HUES48 (cell line): Measurements from ENCODE around the gene MAT2A.

Experiments
- H3K27ac ChIP-seq: one replicate; pipeline ENCODE4 v1.7.0; 2013; ENCODE audit warnings: low read depth, low read length, inconsistent platforms
- H3K27me3 ChIP-seq: 2 replicates; pipeline ENCODE4 v1.6.1; 2013; ENCODE audit warnings: mild to moderate bottlenecking, low read length; ENCODE audit not compliant: control insufficient read depth, insufficient read depth
- H3K36me3 ChIP-seq: 2 replicates; pipeline ENCODE4 v1.6.1; 2013; ENCODE audit warnings: low read length; ENCODE audit not compliant: control insufficient read depth, insufficient read depth
- H3K4me1 ChIP-seq: 2 replicates; pipeline ENCODE4 v1.6.1; 2013; ENCODE audit warnings: mild to moderate bottlenecking, low read length; ENCODE audit not compliant: control insufficient read depth, insufficient read depth
- H3K4me3 ChIP-seq: 2 replicates; pipeline ENCODE4 v1.5.1; 2013; ENCODE audit warnings: mild to moderate bottlenecking, low read depth, low read length
- H3K9ac ChIP-seq: 2 replicates; pipeline ENCODE4 v1.6.1; 2013; ENCODE audit warnings: mild to moderate bottlenecking, low read depth, low read length, moderate library complexity
- H3K9me3 ChIP-seq: 2 replicates; pipeline ENCODE4 v1.6.1; 2013; ENCODE audit warnings: low read length; ENCODE audit not compliant: control insufficient read depth, insufficient read depth

The MAT2A gene

GRCh38 chr2:85564144-85564563 lies 25.2 kb downstream of the MAT2A start:
- no peaks in the 10 kb centered on the region for H3K4me1 ChIP-seq
- no peak overlapping the region for H3K27ac ChIP-seq
- peaks cover under 1% of the 10 kb centered on the region; the same call in 1 of the 2 replicates for H3K27me3 ChIP-seq
- H3K9me3 ChIP-seq = no peaks in the 10 kb centered on the region
- H3K36me3 ChIP-seq = peaks cover under 1% of the 10 kb centered on the region; the same call in 1 of the 2 replicates
- no peak overlapping the region for H3K4me3 ChIP-seq
- H3K9ac ChIP-seq = no peak overlapping the region

GRCh38 chr2:85566265-85566664 lies 27.3 kb downstream of the MAT2A start:
- H3K4me3 ChIP-seq = no peak overlapping the region

GRCh38 chr2:85575739-85576138 lies 36.8 kb downstream of the MAT2A start:
- Histone ChIP-seq H3K27ac (no peak overlapping the region), H3K36me3 (no peaks in the 10 kb centered on the region), H3K9ac (no peak overlapping the region)

More at GRCh38 chr2:85566265-85566664, 27.3 kb downstream of the MAT2A start:
- Histone ChIP-seq H3K36me3 (no peaks in the 10 kb centered on the region), H3K9ac (no peak overlapping the region), H3K27ac (no peak overlapping the region), H3K9me3 (no peaks in the 10 kb centered on the region), H3K4me1 (no peaks in the 10 kb centered on the region), H3K27me3 (peaks cover 19% of the 10 kb centered on the region)

DNA sequence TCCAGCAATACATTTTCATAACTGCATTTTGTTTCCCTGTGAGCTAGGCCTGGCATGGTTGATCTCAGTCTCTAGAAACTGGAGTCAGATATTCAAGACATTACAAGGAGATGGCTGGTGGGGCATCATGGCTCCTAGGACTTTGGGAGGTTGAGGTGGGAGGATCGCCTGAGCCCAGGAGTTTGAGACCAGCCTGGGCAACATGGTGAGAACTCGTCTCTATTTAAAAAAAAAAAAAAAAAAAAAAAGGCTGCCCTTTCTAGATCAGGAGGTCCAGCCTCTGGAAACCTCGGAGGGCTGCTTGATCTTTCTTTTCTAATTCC lies 38.1 kb downstream of the MAT2A start:
- H3K4me3 ChIP-seq = peak overlapping the region; percentile 59
- H3K4me1 ChIP-seq = peaks cover 25% of the 10 kb centered on the region
- peak overlapping the region; percentile 92 for H3K27ac ChIP-seq
- H3K27me3 ChIP-seq = peaks cover 13% of the 10 kb centered on the region
- no peaks in the 10 kb centered on the region for H3K9me3 ChIP-seq
- no peaks in the 10 kb centered on the region for H3K36me3 ChIP-seq
- H3K9ac ChIP-seq = no peak overlapping the region

More at GRCh38 chr2:85575739-85576138, 36.8 kb downstream of the MAT2A start:
- no peak overlapping the region for H3K4me3 ChIP-seq
- peaks cover 25% of the 10 kb centered on the region for H3K4me1 ChIP-seq
- H3K9me3 ChIP-seq = no peaks in the 10 kb centered on the region
- H3K27me3 ChIP-seq = peaks cover 26% of the 10 kb centered on the region

GRCh38 chr2:85577386-85578242 lies 38.6 kb downstream of the MAT2A start, which contains the start of gene VAMP8:
Gene VAMP8, plus strand, starts transcription at chr2:85577586. Its CDS starts 61 bp downstream, at chr2:85577647.
- H3K36me3 ChIP-seq = no peaks in the 10 kb centered on the region
- peaks cover 13% of the 10 kb centered on the region for H3K27me3 ChIP-seq
- H3K9ac ChIP-seq = peak within 1 kb of the TSS; percentile 2; the same call in 1 of the 2 replicates
- peaks cover 23% of the 10 kb centered on the region for H3K4me1 ChIP-seq
- no peaks in the 10 kb centered on the region for H3K9me3 ChIP-seq
- peak within 1 kb of the TSS; percentile 59 for H3K4me3 ChIP-seq
- H3K27ac ChIP-seq = peak within 1 kb of the TSS; percentile 92

DNA sequence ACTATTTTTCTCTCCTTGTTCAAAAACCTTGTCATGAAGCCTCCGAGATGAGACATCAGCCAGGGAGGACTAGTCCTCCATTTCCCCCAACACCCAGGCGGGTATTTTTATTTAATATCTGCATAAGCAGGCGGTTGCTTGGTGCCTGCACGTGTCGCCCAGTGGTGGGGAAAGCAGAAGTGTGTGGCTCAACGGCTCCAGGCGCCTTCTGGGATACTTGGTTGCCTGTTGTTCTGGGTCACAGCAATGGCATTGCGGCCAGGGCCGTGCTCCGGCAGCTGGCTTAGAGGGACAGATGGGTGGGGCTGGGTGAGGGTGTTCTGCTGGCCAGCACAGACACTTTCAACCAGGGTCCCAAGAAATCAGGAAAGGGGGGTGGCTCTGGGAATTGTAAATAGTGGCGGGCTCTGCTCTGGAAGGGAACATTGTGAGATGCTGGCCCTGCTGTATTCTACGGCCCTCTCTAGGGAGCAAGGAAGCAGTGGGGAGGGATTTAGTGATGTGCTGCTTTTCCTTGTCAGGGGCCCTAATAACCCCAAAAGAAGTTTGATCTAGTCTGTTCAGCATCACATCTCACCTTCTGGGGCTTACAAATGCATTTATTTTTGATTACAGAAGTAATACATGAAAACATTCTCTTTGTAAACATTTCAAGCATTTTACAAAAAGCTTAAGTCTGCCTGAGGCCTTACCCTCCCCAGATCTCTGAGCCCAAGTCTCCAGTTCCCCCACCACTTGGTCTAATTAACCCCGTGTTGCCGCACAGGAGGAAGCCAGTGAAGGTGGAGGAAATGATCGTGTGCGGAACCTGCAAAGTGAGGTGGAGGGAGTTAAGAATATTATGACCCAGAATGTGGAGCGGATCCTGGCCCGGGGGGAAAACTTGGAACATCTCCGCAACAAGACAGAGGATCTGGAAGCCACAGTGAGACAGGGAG lies 39.5 kb downstream of the MAT2A start:
- H3K9ac ChIP-seq = no peak overlapping the region
- peaks cover 21% of the 10 kb centered on the region for H3K4me1 ChIP-seq
- H3K27ac ChIP-seq = peak overlapping the region; percentile 92

DNA sequence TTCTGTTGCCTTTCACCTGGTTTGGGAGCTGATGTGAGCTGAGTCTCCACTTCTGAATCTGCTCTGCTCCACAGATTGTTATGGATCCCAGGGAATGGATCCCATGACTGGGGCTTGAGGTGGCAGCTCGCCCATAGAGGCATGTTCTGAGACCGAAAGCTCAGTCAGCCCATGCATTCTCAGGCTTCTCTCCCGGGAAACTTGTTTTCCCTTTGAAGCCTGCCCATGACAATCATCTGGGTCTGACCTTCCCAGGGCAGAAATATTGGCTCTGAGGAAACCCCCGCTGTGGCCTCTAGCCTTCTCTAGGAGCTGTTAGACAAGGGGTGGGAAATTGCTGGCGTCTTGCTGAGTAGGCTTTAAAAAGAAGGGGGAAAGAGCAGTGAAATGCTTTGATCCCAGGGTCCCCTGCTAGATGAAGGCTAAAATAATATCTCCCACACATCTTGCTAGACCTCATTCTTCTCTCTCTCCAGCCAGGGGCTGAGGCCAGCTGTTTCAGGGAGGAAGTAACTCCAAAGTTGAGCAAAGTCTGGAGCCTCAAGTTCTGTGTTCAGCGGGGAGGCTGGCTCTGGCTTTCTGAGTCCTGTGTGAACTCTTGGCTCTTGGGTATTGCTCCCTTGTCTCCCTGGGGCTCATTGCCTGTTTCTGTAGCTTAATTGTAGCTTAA lies 40.4 kb downstream of the MAT2A start:
- no peak overlapping the region for H3K9ac ChIP-seq
- no peaks in the 10 kb centered on the region for H3K9me3 ChIP-seq
- H3K4me3 ChIP-seq = no peak overlapping the region
- H3K27ac ChIP-seq = peak overlapping the region; percentile 92
- no peaks in the 10 kb centered on the region for H3K36me3 ChIP-seq
- peaks cover 21% of the 10 kb centered on the region for H3K4me1 ChIP-seq
- H3K27me3 ChIP-seq = peaks cover 17% of the 10 kb centered on the region

More for the DNA sequence above, 39.5 kb downstream of the MAT2A start:
- no peaks in the 10 kb centered on the region for H3K9me3 ChIP-seq
- no peaks in the 10 kb centered on the region for H3K36me3 ChIP-seq
- H3K4me3 ChIP-seq = peak overlapping the region; percentile 59
- H3K27me3 ChIP-seq = peaks cover 11% of the 10 kb centered on the region

DNA sequence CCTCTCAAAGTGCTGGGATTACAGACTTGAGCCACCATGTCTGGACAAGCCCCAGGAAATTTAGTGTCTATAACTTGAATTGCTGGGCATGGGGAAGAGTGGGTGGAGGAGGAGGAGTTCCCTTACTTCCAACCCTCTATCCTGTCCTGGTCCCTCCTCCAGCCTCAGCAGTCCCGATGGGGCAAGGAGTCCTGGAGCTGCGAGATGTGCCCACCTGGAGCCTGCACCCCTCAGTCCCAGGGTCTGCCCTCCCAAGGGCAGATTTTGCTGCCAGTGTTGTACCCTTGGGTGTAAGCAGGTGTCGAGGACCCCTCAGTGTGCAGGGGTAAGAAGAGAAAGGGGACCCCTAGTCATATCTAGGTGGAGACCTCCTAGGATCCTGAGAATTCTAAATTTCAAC lies 41.2 kb downstream of the MAT2A start:
- H3K4me3 ChIP-seq = no peak overlapping the region
- peak overlapping the region; percentile 92 for H3K27ac ChIP-seq
- H3K36me3 ChIP-seq = no peaks in the 10 kb centered on the region
- H3K9me3 ChIP-seq = no peaks in the 10 kb centered on the region
- H3K9ac ChIP-seq = no peak overlapping the region
- peaks cover 25% of the 10 kb centered on the region for H3K27me3 ChIP-seq
- H3K4me1 ChIP-seq = peaks cover 25% of the 10 kb centered on the region

- Histone ChIP-seq H3K9ac (no peak overlapping the region), H3K27ac (no peak overlapping the region), H3K36me3 (no peaks in the 10 kb centered on the region), H3K27me3 (peaks cover 33% of the 10 kb centered on the region), H3K4me1 (peaks cover 25% of the 10 kb centered on the region), H3K9me3 (no peaks in the 10 kb centered on the region), H3K4me3 (no peak overlapping the region)
Measured at GRCh38 chr2:85582492-85582891, 43.5 kb downstream of the MAT2A start.

- Histone ChIP-seq H3K9me3 (no peaks in the 10 kb centered on the region), H3K27me3 (peaks cover 33% of the 10 kb centered on the region), H3K9ac (no peak overlapping the region), H3K36me3 (no peaks in the 10 kb centered on the region), H3K4me1 (peaks cover 14% of the 10 kb centered on the region), H3K27ac (no peak overlapping the region), H3K4me3 (peak overlapping the region; percentile 68)
Measured at GRCh38 chr2:85583667-85584353, 44.8 kb downstream of the MAT2A start.
